Skeletal muscle tissue (tissue), 4 donors: Measurements from ENCODE around the gene STX2. TPM values are rescaled to one million over a fixed set of nuclear protein-coding genes. Genes with fewer than 3 reads are reported as not detected.
"Not testable (repeated sequence)": the region's sequence is repeated elsewhere in the genome, so short reads cannot be mapped to it uniquely, and the experiment has no call there.

Experiments used
- H3K27ac ChIP-seq: one replicate; pipeline ENCODE4 v1.7.0; 2013; ENCODE audit warnings: mild to moderate bottlenecking, low read depth, low read length, inconsistent platforms
- H3K27me3 ChIP-seq, 3 donors: one replicate each; pipeline ENCODE4 v1.7.0; 2013; ENCODE audit warnings: low read length in 3 of 3; ENCODE audit not compliant: control insufficient read depth in 3 of 3, insufficient read depth in 3 of 3
- H3K36me3 ChIP-seq, 3 donors: one replicate each; pipeline ENCODE4 v1.7.0; 2013; ENCODE audit warnings: low read length in 3 of 3; ENCODE audit not compliant: control insufficient read depth in 3 of 3, insufficient read depth in 3 of 3
- H3K4me1 ChIP-seq, 3 donors: one replicate each; pipeline ENCODE4 v1.7.0; 2013; ENCODE audit warnings: low read length in 3 of 3, mild to moderate bottlenecking in 3 of 3; ENCODE audit not compliant: control insufficient read depth in 3 of 3, insufficient read depth in 3 of 3
- H3K4me3 ChIP-seq, 3 donors: one replicate each; pipeline ENCODE4 v1.7.0; 2013; ENCODE audit warnings: low read length in 3 of 3
- H3K9ac ChIP-seq, 3 donors: one replicate each; pipeline ENCODE4 v1.7.0; 2013; ENCODE audit warnings: low read length in 3 of 3, mild to moderate bottlenecking in 3 of 3, moderate library complexity in 2 of 3, low read depth in 1 of 3
- H3K9me3 ChIP-seq, 3 donors: one replicate each; pipeline ENCODE4 v1.7.0; 2013; ENCODE audit warnings: low read length in 3 of 3; ENCODE audit not compliant: control insufficient read depth in 3 of 3
- total RNA-seq: library from RNA; depleted of rRNA; stranded (reverse); fragments of >200 nt; gene quantifications from one replicate; pipeline ENCODE4 v1.2.3, GENCODE V29; 2014
- donor health status: Osteomylitis.

The STX2 gene
- total RNA-seq, 1 donor from 2014 or later = 13.6 TPM

DNA sequence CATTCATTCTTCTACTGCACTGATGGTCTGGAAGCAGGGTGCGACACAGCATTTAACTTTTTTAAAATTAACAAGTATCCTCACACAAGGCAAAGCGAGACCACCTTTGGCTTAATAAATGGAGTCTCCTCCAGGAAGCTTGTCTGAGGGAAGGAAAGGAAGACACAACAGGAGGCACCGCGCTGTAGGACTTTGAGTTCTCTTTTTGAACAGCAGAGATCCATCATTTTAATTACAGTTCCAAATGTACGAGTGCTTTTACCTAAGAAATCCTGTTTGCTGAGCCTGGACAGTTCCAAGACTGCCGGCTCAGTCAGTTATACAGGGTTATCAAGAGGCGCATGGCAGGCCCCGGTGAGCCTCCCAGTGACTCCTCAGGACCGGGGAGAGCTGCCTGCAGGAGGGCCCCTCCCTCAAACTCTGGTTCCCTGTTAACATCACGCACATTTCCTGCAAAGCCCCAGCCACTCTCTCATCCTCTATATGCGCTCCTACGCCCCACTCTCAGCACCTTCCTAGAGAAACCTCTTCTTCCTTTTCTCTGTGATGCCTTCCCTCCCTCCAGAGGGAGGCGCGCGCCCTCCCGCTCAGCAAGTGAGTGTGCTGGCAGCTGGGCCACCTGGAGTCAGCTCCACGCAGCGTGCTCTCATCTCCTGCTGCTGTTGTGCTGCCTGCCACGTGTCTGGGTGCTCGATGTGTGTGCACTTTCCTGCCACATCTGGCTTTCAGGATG, 46.1 kb downstream of the STX2 start:
- no peaks in the 10 kb centered on the region for H3K27me3 ChIP-seq
- no peak overlapping the region for H3K9ac ChIP-seq
- peaks cover 9 to 26% (median 22%) of the 10 kb centered on the region in 3 donors for H3K36me3 ChIP-seq
- H3K9me3 ChIP-seq = no peaks in the 10 kb centered on the region
- H3K4me3 ChIP-seq = no peak overlapping the region
- H3K4me1 ChIP-seq = no peaks in the 10 kb centered on the region
- H3K27ac ChIP-seq = no peak overlapping the region

DNA sequence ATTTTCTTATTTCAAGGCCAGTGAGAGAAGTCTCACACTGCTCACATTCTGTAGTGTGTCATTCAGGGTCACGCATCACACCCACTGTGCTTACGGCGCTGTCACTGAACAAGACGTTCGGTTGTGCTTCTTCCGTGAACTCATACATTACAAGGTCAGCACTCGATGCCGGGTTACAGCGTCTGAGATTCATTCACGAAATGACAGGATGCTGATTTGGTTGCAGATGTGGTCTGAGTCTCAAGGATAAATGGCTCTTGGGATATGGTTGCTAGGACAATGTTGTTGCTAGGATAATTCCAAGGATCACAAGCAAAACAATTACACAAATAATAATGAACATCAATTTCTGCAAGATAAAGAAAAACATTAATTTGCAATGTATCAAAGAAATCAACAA, 47.4 kb downstream of the STX2 start:
- Histone ChIP-seq H3K4me1 (no peaks in the 10 kb centered on the region), H3K9me3 (no peaks in the 10 kb centered on the region), H3K27ac (no peak overlapping the region), H3K36me3 (peaks cover 6 to 20% (median 19%) of the 10 kb centered on the region in 3 donors), H3K4me3 (no peak overlapping the region), H3K27me3 (no peaks in the 10 kb centered on the region), H3K9ac (no peak overlapping the region)

DNA sequence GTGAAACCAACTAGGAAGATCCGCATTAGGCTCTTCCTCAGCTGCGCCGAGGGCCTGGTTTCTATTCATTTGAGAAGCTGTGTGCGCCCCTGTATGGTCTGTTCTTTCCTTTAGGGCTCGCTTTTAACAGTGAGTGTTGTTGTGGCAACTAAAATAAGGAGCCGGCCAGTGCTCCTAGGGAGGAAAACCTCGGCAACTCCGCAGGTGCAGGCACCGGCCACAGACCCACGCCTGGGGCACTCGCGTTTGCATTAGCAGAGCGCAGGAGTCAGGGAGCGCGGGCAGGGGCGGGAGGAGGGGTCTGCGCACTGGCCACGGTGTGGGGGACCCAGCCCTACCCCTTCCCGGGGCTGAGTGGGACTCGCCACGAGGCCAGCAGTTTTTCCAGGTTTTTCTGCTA, 50.5 kb downstream of the STX2 start:
- H3K27ac ChIP-seq = no peak overlapping the region
- H3K4me1 ChIP-seq = no peaks in the 10 kb centered on the region
- no peak overlapping the region for H3K4me3 ChIP-seq
- H3K9ac ChIP-seq = no peak overlapping the region
- no peaks in the 10 kb centered on the region for H3K27me3 ChIP-seq
- peaks cover 0 to 5% (median 0%) of the 10 kb centered on the region in 3 donors for H3K9me3 ChIP-seq
- H3K36me3 ChIP-seq = peaks cover 6 to 12% (median 10%) of the 10 kb centered on the region in 3 donors

DNA sequence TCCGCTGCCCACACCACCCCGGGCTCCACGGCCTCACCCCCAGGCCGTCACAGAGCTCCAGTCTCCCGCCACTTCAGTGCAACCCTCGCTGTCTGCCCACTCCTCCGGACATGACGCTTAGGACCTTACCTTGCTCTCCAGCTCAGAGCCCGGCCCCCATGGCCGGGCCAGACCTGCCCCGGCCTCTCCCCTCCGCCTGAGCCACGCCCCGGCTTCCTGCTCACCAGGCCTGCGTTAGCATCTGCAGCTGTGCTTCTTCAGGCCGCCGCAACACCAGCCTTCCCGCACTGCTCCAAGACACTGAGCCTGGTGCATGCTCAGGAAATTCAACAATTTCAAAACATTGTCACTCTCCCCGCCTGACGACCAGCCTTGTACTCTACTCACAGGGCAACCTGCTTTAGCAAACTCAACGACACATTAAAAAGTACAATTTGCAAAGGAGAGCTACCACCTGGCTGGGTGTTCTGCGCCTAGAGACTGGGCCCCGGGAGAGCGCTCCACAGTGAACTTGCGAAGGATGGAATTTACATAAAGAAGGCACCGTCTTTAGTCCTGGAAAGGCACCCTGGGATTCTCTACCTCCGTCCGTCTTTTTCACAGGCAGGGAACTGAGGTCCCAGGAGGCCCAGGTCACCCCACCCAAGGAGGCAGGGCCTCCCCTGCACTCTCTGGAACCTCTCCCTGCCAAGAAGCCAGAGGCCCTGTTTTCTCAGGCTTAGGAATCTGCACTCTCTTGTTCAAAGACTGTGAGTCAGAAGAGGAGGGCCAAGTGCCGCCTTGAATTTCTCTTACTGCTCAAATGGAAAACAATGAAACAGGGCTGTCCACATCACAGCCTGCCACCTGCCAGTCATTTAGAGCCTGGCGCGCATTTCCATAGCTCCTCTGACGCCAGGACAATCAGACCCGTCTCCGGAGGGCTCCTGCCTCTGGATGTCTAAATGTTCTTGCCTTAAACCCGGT, 51.3 kb downstream of the STX2 start:
- Histone ChIP-seq H3K4me3 (no peak overlapping the region), H3K27ac (no peak overlapping the region), H3K9ac (no peak overlapping the region), H3K36me3 (peaks cover 5 to 10% (median 9%) of the 10 kb centered on the region in 3 donors), H3K9me3 (peaks cover 0 to 5% (median 0%) of the 10 kb centered on the region in 3 donors), H3K4me1 (no peaks in the 10 kb centered on the region), H3K27me3 (no peaks in the 10 kb centered on the region)

DNA sequence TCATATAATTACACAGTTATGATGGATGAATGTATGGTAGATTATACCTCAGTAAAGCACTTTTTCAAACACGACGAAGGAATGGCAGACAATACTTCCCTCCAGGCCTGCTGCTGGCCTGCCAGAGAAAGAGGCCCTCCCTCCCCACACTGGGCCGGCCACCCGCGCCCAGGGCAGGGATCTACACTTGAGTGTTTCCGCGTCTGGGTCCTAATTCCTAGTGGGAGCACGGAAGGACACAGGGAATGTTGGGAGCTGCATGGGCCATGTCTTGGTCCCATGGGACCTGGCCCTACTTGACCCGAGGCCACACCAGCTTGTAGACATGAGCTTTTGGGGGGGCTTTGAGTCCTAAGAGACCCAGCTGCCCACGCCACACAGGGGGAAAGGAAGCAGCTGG, 52.0 kb downstream of the STX2 start:
- peaks cover 0 to 5% (median 0%) of the 10 kb centered on the region in 3 donors for H3K9me3 ChIP-seq
- no peaks in the 10 kb centered on the region for H3K27me3 ChIP-seq
- H3K27ac ChIP-seq = no peak overlapping the region
- H3K4me1 ChIP-seq = no peaks in the 10 kb centered on the region
- no peak overlapping the region for H3K9ac ChIP-seq
- H3K4me3 ChIP-seq = no peak overlapping the region
- peaks cover 5 to 10% (median 9%) of the 10 kb centered on the region in 3 donors for H3K36me3 ChIP-seq

DNA sequence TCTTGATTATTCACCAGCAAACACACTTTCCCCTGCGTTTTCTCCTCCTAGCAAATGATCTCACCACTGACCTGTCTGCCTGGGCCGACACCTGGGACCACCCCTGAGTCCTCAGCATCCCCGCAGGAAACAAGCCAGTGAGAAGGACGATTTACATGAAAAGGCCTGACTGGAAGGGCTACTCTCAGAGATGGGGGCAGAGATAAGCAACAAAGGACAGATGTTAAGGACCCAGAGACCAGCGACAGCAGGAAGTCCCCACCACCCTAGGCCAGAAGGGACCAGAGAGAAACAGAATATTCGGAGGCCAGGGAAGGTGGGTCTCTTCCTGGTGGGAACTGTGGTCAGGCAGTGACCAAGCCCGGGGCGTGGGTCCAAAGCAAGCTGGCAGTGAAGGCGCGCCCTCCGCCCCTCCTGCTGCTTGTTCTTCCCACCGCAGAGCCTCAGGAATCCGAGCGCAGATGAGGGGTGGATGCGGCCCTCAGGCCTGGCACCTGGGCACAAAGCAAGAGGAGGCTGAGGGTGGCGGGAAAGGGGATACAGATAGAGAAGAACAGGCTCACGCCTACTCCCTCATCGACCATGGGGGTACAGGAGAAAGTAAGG, 55.8 kb downstream of the STX2 start:
- Histone ChIP-seq H3K27ac (no peak overlapping the region), H3K4me1 (no peaks in the 10 kb centered on the region), H3K36me3 (peaks cover 0 to 9% (median 2%) of the 10 kb centered on the region in 3 donors), H3K4me3 (no peak overlapping the region), H3K9me3 (peaks cover 0 to 5% (median 0%) of the 10 kb centered on the region in 3 donors), H3K27me3 (no peaks in the 10 kb centered on the region), H3K9ac (no peak overlapping the region)

DNA sequence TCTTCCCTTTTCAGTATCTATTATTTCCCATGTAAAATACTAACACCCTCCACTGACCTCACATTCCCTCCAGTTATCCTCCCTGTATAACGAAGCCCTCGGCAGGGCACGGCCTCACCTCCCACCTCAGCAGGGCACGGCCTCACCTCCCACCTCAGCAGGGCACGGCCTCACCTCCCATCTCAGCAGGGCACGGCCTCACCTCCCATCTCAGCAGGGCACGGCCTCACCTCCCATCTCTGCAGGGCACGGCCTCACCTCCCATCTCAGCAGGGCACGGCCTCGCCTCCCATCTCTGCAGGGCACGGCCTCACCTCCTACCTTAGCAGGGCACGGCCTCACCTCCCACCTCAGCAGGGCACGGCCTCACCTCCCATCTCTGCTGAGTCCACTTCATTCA, 56.8 kb downstream of the STX2 start:
- not testable (repeated sequence) for H3K4me3 ChIP-seq, H3K27ac ChIP-seq, H3K27me3 ChIP-seq, H3K36me3 ChIP-seq, H3K9ac ChIP-seq, H3K4me1 ChIP-seq, H3K9me3 ChIP-seq

DNA sequence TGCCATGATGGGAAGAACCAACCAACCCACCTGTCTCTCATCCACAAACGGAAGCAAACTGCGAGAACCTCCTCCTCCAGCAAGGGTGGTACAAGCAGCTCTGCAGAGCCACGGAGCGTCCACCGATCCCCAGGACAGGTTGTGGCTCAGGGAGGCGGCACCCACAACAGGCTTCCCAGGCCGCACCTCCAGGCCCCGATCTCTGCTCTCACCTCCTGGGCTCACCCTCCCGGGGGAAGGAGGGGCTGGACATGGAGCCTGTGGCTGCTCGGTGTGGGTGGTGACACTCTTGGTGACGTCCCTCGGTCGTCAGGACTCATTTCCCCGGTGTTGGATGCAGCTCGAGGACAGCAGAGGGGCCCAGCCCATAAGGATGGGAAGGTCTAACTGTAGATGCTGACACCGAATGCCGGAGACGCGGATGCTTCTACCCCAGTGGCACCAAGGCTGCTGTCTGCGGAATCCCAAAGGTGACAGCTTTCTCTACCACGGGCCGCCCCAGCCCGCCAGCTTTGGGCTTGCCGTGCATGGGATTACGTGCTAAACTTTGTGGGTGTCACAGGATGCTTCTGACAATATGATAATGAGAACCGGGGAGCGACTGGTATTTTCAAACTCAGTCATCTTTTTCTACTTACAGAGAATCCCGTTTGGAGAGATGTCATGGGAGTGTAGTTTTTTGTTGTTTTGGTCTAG, 58.0 kb downstream of the STX2 start:
- peaks cover 0 to 5% (median 3%) of the 10 kb centered on the region in 3 donors for H3K9me3 ChIP-seq
- peaks cover 0 to 9% (median 2%) of the 10 kb centered on the region in 3 donors for H3K36me3 ChIP-seq

DNA sequence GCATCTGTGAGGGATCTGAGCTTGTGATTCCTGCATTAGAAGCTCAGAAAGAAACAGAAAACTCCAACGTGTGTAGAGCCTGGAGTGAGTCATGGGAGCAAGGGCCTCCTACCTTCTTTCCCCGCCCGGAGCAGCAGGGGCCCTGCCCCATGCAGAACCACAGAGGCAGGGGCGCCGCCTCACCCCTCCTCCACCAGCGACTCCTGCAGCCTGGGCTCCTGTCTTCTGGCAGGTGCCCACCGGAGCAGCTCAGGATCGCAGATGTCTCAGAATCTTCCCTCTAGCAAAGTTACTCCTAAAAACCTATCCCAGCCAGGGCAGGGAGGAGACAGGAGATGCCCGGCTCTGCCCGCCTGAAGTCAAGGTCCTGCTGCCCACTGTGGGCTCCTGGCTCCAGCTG, 58.7 kb downstream of the STX2 start:
- Histone ChIP-seq H3K4me1 (peaks cover 6 to 7% (median 7%) of the 10 kb centered on the region in 3 donors), H3K9ac (no peak overlapping the region), H3K27ac (no peak overlapping the region), H3K36me3 (peaks cover 0 to 9% (median 2%) of the 10 kb centered on the region in 3 donors), H3K4me3 (no peak overlapping the region), H3K27me3 (peaks cover 0 to 8% (median 6%) of the 10 kb centered on the region in 3 donors), H3K9me3 (peaks cover 0 to 3% (median 2%) of the 10 kb centered on the region in 3 donors)

More for the DNA sequence above, 58.0 kb downstream of the STX2 start:
- Histone ChIP-seq H3K27ac (no peak overlapping the region), H3K4me3 (no peak overlapping the region), H3K27me3 (peaks cover 0 to 8% (median 6%) of the 10 kb centered on the region in 3 donors), H3K4me1 (peaks cover 4 to 6% (median 5%) of the 10 kb centered on the region in 3 donors), H3K9ac (no peak overlapping the region)
